HepG2 (cell line): Measurements from ENCODE around the gene ANGPTL5. TPM values are rescaled to one million over a fixed set of nuclear protein-coding genes. Genes with fewer than 3 reads are reported as not detected.

Experiments used
- ARNT ChIP-seq: fragments of 450-650 bp; IDR thresholded peaks from 2 replicates; pipeline ENCODE4 v1.6.1; 2017
- KDM5B ChIP-seq: sonication (generic); formaldehyde crosslinking; IDR thresholded peaks from 2 replicates; pipeline ENCODE4 v1.4.0; 2020; ENCODE audit warnings: missing genetic modification reagents, mild to moderate bottlenecking, borderline replicate concordance
- KMT2A ChIP-seq: sonication (generic); formaldehyde crosslinking; IDR thresholded peaks from 2 replicates; pipeline ENCODE4 v1.4.0; 2020; ENCODE audit warnings: missing genetic modification reagents
- SALL1 ChIP-seq: sonication (generic); formaldehyde crosslinking; IDR thresholded peaks from 2 replicates; pipeline ENCODE4 v1.8.0; 2022; ENCODE audit warnings: mild to moderate bottlenecking, missing genetic modification reagents
- ZFP1 ChIP-seq: IDR thresholded peaks from 2 replicates; pipeline ENCODE4 v1.6.1; 2016
- ZNF7 ChIP-seq: IDR thresholded peaks from 2 replicates; pipeline ENCODE4 v1.6.1; 2016; ENCODE audit warnings: missing biosample characterization, missing genetic modification reagents
- polyA plus RNA-seq, 8 experiments: library from polyadenylated mRNA; depleted of rRNA in 3 of 8; stranded (reverse) in 7 of 8; unstranded in 1 of 8; fragments of >200 nt; fragmentation: Illumina TruSeq in 4 of 8; extraction: Trizol in 4 of 8; gene quantifications; 2 replicates each; pipeline versions ENCODE4 v1.2.1 to v1.2.3, GENCODE V29; 2011 to 2016; ENCODE audit warnings: low read depth in 4 of 8, missing spikeins in 1 of 8, mixed read lengths in 1 of 8; ENCODE audit not compliant: insufficient read depth in 1 of 8
- total RNA-seq, 5 experiments: library from RNA; depleted of rRNA; stranded (reverse); fragments of >200 nt; fragmentation: Illumina TruSeq; extraction: Trizol; gene quantifications; 2 replicates each; pipeline ENCODE4 v1.2.3, GENCODE V29; 2016; ENCODE audit warnings: low read depth in 1 of 5
- TF ChIP-seq, protein P1 (sequence below): sonication (generic); formaldehyde crosslinking; IDR thresholded peaks from 2 replicates; pipeline ENCODE4 v1.4.0; 2020; ENCODE audit warnings: missing genetic modification reagents
- TF ChIP-seq, protein P2 (sequence below): sonication (generic); formaldehyde crosslinking; IDR thresholded peaks from 2 replicates; pipeline ENCODE4 v1.4.0; 2020; ENCODE audit warnings: missing genetic modification reagents
- TF ChIP-seq, protein P3 (sequence below): IDR thresholded peaks from 2 replicates; pipeline ENCODE4 v1.4.0; 2020; ENCODE audit warnings: mild to moderate bottlenecking, missing genetic modification reagents
- TF ChIP-seq, protein P4 (sequence below): sonication (generic); formaldehyde crosslinking; IDR thresholded peaks from 2 replicates; pipeline ENCODE4 v1.8.1; 2023; ENCODE audit warnings: mild to moderate bottlenecking, moderate library complexity, missing genetic modification reagents
- TF ChIP-seq, protein P5 (sequence below): sonication (generic); formaldehyde crosslinking; conservative IDR thresholded peaks from 2 replicates; pipeline ENCODE4 v1.5.0; 2020; ENCODE audit warnings: missing genetic modification reagents
- TF ChIP-seq, protein P6 (sequence below): IDR thresholded peaks from 2 replicates; pipeline ENCODE4 v1.6.1; 2016

Gene ANGPTL5
- total and polyA plus RNA-seq, 2 of the 13 experiments (the other 11 are each of a cell fraction or from before 2014, with no cell fraction given) = not detected

DNA sequence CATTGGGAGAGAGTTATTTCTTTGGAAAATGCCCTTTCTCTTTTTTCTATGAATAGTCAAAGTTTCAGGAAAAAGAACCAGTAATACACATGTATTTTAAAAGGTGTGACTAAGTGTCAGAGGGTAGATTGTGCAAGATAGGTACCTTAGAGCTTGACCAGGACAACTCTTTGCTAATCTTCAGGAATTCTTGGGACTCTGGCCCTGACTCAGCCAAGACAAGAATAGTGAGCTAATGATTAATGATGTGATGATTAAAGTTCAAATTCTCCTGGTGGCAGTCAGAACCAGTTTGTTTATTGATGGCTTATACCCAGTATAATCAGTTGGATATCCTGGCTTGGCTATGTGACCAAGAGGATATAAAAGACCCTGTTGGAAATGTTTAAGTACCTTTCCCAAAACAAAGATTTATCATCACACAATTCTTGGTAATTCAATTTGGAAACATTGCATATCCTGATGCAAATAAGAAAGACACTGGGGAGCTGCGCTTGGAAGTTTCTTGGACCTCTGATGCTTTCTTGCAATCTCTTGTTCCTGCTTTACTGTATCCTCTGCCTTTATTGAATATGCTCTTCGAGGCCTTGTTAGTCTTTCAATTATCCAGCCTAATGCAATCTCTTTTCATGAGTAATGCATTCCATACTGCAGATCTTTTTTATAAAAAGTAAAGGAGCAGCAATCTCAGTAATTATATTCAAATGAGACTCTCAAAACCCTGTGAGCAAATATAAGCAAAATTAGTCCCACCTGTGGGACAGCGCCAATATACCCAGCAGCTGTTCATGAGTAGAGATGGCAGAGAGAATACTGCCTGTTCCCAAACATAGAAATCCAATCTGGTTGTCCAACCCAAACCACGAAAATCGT, 49.5 kb downstream of the ANGPTL5 start (continued):
- TF ChIP-seq, protein P1, sequence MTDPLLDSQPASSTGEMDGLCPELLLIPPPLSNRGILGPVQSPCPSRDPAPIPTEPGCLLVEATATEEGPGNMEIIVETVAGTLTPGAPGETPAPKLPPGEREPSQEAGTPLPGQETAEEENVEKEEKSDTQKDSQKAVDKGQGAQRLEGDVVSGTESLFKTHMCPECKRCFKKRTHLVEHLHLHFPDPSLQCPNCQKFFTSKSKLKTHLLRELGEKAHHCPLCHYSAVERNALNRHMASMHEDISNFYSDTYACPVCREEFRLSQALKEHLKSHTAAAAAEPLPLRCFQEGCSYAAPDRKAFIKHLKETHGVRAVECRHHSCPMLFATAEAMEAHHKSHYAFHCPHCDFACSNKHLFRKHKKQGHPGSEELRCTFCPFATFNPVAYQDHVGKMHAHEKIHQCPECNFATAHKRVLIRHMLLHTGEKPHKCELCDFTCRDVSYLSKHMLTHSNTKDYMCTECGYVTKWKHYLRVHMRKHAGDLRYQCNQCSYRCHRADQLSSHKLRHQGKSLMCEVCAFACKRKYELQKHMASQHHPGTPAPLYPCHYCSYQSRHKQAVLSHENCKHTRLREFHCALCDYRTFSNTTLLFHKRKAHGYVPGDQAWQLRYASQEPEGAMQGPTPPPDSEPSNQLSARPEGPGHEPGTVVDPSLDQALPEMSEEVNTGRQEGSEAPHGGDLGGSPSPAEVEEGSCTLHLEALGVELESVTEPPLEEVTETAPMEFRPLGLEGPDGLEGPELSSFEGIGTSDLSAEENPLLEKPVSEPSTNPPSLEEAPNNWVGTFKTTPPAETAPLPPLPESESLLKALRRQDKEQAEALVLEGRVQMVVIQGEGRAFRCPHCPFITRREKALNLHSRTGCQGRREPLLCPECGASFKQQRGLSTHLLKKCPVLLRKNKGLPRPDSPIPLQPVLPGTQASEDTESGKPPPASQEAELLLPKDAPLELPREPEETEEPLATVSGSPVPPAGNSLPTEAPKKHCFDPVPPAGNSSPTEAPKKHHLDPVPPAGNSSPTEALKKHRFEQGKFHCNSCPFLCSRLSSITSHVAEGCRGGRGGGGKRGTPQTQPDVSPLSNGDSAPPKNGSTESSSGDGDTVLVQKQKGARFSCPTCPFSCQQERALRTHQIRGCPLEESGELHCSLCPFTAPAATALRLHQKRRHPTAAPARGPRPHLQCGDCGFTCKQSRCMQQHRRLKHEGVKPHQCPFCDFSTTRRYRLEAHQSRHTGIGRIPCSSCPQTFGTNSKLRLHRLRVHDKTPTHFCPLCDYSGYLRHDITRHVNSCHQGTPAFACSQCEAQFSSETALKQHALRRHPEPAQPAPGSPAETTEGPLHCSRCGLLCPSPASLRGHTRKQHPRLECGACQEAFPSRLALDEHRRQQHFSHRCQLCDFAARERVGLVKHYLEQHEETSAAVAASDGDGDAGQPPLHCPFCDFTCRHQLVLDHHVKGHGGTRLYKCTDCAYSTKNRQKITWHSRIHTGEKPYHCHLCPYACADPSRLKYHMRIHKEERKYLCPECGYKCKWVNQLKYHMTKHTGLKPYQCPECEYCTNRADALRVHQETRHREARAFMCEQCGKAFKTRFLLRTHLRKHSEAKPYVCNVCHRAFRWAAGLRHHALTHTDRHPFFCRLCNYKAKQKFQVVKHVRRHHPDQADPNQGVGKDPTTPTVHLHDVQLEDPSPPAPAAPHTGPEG (CRISPR knock-in tag) = no peak
- TF ChIP-seq ZFP1 (0 out of 2 replicates have a peak, but pooled peaks have one; percentile 29), KMT2A (CRISPR knock-in tag) (no peak), SALL1 (peak; percentile 38; the same call in 1 of the 2 replicates), KDM5B (CRISPR knock-in tag) (no peak), ZNF7 (CRISPR knock-in tag) (no peak), ARNT (no peak)
- TF ChIP-seq, protein P2, sequence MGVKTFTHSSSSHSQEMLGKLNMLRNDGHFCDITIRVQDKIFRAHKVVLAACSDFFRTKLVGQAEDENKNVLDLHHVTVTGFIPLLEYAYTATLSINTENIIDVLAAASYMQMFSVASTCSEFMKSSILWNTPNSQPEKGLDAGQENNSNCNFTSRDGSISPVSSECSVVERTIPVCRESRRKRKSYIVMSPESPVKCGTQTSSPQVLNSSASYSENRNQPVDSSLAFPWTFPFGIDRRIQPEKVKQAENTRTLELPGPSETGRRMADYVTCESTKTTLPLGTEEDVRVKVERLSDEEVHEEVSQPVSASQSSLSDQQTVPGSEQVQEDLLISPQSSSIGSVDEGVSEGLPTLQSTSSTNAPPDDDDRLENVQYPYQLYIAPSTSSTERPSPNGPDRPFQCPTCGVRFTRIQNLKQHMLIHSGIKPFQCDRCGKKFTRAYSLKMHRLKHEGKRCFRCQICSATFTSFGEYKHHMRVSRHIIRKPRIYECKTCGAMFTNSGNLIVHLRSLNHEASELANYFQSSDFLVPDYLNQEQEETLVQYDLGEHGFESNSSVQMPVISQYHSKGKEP (CRISPR knock-in tag) = no peak
- TF ChIP-seq, protein P3, sequence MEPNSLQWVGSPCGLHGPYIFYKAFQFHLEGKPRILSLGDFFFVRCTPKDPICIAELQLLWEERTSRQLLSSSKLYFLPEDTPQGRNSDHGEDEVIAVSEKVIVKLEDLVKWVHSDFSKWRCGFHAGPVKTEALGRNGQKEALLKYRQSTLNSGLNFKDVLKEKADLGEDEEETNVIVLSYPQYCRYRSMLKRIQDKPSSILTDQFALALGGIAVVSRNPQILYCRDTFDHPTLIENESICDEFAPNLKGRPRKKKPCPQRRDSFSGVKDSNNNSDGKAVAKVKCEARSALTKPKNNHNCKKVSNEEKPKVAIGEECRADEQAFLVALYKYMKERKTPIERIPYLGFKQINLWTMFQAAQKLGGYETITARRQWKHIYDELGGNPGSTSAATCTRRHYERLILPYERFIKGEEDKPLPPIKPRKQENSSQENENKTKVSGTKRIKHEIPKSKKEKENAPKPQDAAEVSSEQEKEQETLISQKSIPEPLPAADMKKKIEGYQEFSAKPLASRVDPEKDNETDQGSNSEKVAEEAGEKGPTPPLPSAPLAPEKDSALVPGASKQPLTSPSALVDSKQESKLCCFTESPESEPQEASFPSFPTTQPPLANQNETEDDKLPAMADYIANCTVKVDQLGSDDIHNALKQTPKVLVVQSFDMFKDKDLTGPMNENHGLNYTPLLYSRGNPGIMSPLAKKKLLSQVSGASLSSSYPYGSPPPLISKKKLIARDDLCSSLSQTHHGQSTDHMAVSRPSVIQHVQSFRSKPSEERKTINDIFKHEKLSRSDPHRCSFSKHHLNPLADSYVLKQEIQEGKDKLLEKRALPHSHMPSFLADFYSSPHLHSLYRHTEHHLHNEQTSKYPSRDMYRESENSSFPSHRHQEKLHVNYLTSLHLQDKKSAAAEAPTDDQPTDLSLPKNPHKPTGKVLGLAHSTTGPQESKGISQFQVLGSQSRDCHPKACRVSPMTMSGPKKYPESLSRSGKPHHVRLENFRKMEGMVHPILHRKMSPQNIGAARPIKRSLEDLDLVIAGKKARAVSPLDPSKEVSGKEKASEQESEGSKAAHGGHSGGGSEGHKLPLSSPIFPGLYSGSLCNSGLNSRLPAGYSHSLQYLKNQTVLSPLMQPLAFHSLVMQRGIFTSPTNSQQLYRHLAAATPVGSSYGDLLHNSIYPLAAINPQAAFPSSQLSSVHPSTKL (CRISPR knock-in tag) = peak; percentile 97
- TF ChIP-seq, protein P4, sequence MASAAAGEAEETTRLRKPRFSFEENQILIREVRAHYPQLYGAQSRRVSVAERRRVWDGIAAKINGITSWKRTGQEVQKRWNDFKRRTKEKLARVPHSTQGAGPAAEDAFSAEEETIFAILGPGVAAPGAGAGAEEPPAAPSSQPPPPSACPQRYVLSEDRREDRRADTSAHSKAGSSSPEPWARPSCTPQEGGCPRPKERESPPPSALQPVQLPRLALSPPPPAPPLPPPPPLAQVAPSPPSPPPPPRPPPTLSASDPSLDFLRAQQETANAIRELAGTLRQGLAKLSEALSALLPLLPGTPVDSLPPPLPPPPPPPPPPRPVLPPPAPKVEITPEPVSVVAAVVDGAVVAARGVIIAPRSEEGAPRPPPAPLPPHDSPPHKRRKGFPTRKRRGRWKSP = 0 out of 2 replicates have a peak, but pooled peaks have one; percentile 30
- TF ChIP-seq, protein P5, sequence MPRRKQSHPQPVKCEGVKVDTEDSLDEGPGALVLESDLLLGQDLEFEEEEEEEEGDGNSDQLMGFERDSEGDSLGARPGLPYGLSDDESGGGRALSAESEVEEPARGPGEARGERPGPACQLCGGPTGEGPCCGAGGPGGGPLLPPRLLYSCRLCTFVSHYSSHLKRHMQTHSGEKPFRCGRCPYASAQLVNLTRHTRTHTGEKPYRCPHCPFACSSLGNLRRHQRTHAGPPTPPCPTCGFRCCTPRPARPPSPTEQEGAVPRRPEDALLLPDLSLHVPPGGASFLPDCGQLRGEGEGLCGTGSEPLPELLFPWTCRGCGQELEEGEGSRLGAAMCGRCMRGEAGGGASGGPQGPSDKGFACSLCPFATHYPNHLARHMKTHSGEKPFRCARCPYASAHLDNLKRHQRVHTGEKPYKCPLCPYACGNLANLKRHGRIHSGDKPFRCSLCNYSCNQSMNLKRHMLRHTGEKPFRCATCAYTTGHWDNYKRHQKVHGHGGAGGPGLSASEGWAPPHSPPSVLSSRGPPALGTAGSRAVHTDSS (CRISPR knock-in tag) = no peak
- TF ChIP-seq, protein P6, sequence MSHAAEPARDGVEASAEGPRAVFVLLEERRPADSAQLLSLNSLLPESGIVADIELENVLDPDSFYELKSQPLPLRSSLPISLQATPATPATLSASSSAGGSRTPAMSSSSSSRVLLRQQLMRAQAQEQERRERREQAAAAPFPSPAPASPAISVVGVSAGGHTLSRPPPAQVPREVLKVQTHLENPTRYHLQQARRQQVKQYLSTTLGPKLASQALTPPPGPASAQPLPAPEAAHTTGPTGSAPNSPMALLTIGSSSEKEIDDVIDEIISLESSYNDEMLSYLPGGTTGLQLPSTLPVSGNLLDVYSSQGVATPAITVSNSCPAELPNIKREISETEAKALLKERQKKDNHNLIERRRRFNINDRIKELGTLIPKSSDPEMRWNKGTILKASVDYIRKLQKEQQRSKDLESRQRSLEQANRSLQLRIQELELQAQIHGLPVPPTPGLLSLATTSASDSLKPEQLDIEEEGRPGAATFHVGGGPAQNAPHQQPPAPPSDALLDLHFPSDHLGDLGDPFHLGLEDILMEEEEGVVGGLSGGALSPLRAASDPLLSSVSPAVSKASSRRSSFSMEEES (CRISPR knock-in tag) = 0 out of 2 replicates have a peak, but pooled peaks have one; percentile 22
